Measurements from ENCODE around the gene SRPK3.

SRPK3 gene

GRCh38 chrX:153827016-153827415 lies 46.2 kb downstream of the SRPK3 start:
- peaks cover 16% of the 10 kb centered on the region for H3K27me3 ChIP-seq (ENCODE audit: insufficient read depth, low read length)

GRCh38 chrX:153827903-153828302 lies 47.1 kb downstream of the SRPK3 start:
- no peak overlapping the region for H3K27ac ChIP-seq (ENCODE audit: low read length)
- no peaks in the 10 kb centered on the region for H3K9me3 ChIP-seq (ENCODE audit: insufficient read depth, low read depth, low read length)
- peak overlapping the region; percentile 80; the same call in 1 of the 2 replicates for H3K4me3 ChIP-seq (ENCODE audit: low read length)
- peaks cover 20% of the 10 kb centered on the region for H3K27me3 ChIP-seq (ENCODE audit: insufficient read depth, low read length)
- H3K4me1 ChIP-seq (ENCODE audit: insufficient read depth, low read length): peaks cover 19% of the 10 kb centered on the region
- no peaks in the 10 kb centered on the region; the same call in 1 of the 2 replicates for H3K36me3 ChIP-seq (ENCODE audit: insufficient read depth, low read depth, low read length)
- H3K9ac ChIP-seq (ENCODE audit: low read depth, low read length): peak overlapping the region; percentile 75; the same call in 1 of the 2 replicates

More at GRCh38 chrX:153827016-153827415, 46.2 kb downstream of the SRPK3 start:
- H3K36me3 ChIP-seq (ENCODE audit: insufficient read depth, low read depth, low read length): no peaks in the 10 kb centered on the region; the same call in 1 of the 2 replicates
- peak overlapping the region; percentile 75; the same call in 1 of the 2 replicates for H3K9ac ChIP-seq (ENCODE audit: low read depth, low read length)
- peaks cover 25% of the 10 kb centered on the region for H3K4me1 ChIP-seq (ENCODE audit: insufficient read depth, low read length)
- no peak overlapping the region for H3K27ac ChIP-seq (ENCODE audit: low read length)
- no peaks in the 10 kb centered on the region for H3K9me3 ChIP-seq (ENCODE audit: insufficient read depth, low read depth, low read length)
- H3K4me3 ChIP-seq (ENCODE audit: low read length): peak overlapping the region; percentile 80; the same call in 1 of the 2 replicates

GRCh38 chrX:153828308-153828707 lies 47.5 kb downstream of the SRPK3 start:
- Histone ChIP-seq H3K27me3 (ENCODE audit: insufficient read depth, low read length) (peaks cover 20% of the 10 kb centered on the region), H3K4me3 (ENCODE audit: low read length) (peak overlapping the region; percentile 80), H3K9me3 (ENCODE audit: insufficient read depth, low read depth, low read length) (no peaks in the 10 kb centered on the region), H3K36me3 (ENCODE audit: insufficient read depth, low read depth, low read length) (no peaks in the 10 kb centered on the region; the same call in 1 of the 2 replicates), H3K4me1 (ENCODE audit: insufficient read depth, low read length) (peaks cover 19% of the 10 kb centered on the region), H3K9ac (ENCODE audit: low read depth, low read length) (peak overlapping the region; percentile 75; the same call in 1 of the 2 replicates), H3K27ac (ENCODE audit: low read length) (no peak overlapping the region)

GRCh38 chrX:153828723-153829548 lies 48.1 kb downstream of the SRPK3 start:
- Histone ChIP-seq H3K27me3 (ENCODE audit: insufficient read depth, low read length) (peaks cover 20% of the 10 kb centered on the region), H3K27ac (ENCODE audit: low read length) (no peak overlapping the region), H3K9ac (ENCODE audit: low read depth, low read length) (peak overlapping the region; percentile 75; the same call in 1 of the 2 replicates), H3K4me3 (ENCODE audit: low read length) (peak overlapping the region; percentile 80), H3K9me3 (ENCODE audit: insufficient read depth, low read depth, low read length) (no peaks in the 10 kb centered on the region), H3K4me1 (ENCODE audit: insufficient read depth, low read length) (peaks cover 19% of the 10 kb centered on the region), H3K36me3 (ENCODE audit: insufficient read depth, low read depth, low read length) (no peaks in the 10 kb centered on the region; the same call in 1 of the 2 replicates)

- H3K9me3 ChIP-seq (ENCODE audit: insufficient read depth, low read depth, low read length): no peaks in the 10 kb centered on the region
- H3K4me1 ChIP-seq (ENCODE audit: insufficient read depth, low read length): peaks cover 19% of the 10 kb centered on the region
- peaks cover 20% of the 10 kb centered on the region for H3K27me3 ChIP-seq (ENCODE audit: insufficient read depth, low read length)
- peak overlapping the region; percentile 80; the same call in 1 of the 2 replicates for H3K4me3 ChIP-seq (ENCODE audit: low read length)
- H3K9ac ChIP-seq (ENCODE audit: low read depth, low read length): peak overlapping the region; percentile 58; the same call in 1 of the 2 replicates
- no peaks in the 10 kb centered on the region; the same call in 1 of the 2 replicates for H3K36me3 ChIP-seq (ENCODE audit: insufficient read depth, low read depth, low read length)
- no peak overlapping the region for H3K27ac ChIP-seq (ENCODE audit: low read length)
Observed at GRCh38 chrX:153829549-153829798, 48.6 kb downstream of the SRPK3 start.

- H3K4me1 ChIP-seq (ENCODE audit: insufficient read depth, low read length): peaks cover 19% of the 10 kb centered on the region
- H3K27ac ChIP-seq (ENCODE audit: low read length): no peak within 1 kb of the TSS
- H3K9ac ChIP-seq (ENCODE audit: low read depth, low read length): peak within 1 kb of the TSS; percentile 58; the same call in 1 of the 2 replicates
- H3K9me3 ChIP-seq (ENCODE audit: insufficient read depth, low read depth, low read length): no peaks in the 10 kb centered on the region
- peaks cover 20% of the 10 kb centered on the region for H3K27me3 ChIP-seq (ENCODE audit: insufficient read depth, low read length)
- peak within 1 kb of the TSS; percentile 80 for H3K4me3 ChIP-seq (ENCODE audit: low read length)
- H3K36me3 ChIP-seq (ENCODE audit: insufficient read depth, low read depth, low read length): no peaks in the 10 kb centered on the region; the same call in 1 of the 2 replicates
Observed at GRCh38 chrX:153829799-153830639, 49.2 kb downstream of the SRPK3 start, which contains the start of gene PDZD4. TSS of gene PDZD4 (minus strand) at chrX:153830544. CDS start at chrX:153830298, 246 bp downstream.

- peaks cover 20% of the 10 kb centered on the region for H3K27me3 ChIP-seq (ENCODE audit: insufficient read depth, low read length)
- no peaks in the 10 kb centered on the region for H3K9me3 ChIP-seq (ENCODE audit: insufficient read depth, low read depth, low read length)
Observed at GRCh38 chrX:153830640-153831428, 50.0 kb downstream of the SRPK3 start.

GRCh38 chrX:153831429-153832150 lies 50.7 kb downstream of the SRPK3 start:
- Histone ChIP-seq H3K36me3 (ENCODE audit: insufficient read depth, low read depth, low read length) (no peaks in the 10 kb centered on the region; the same call in 1 of the 2 replicates), H3K27ac (ENCODE audit: low read length) (no peak overlapping the region), H3K4me3 (ENCODE audit: low read length) (peak overlapping the region; percentile 64; the same call in 1 of the 2 replicates), H3K9ac (ENCODE audit: low read depth, low read length) (no peak overlapping the region; the same call in 1 of the 2 replicates), H3K9me3 (ENCODE audit: insufficient read depth, low read depth, low read length) (no peaks in the 10 kb centered on the region), H3K27me3 (ENCODE audit: insufficient read depth, low read length) (peaks cover 20% of the 10 kb centered on the region), H3K4me1 (ENCODE audit: insufficient read depth, low read length) (peaks cover 11% of the 10 kb centered on the region)

More at GRCh38 chrX:153830640-153831428, 50.0 kb downstream of the SRPK3 start:
- H3K9ac ChIP-seq (ENCODE audit: low read depth, low read length): no peak overlapping the region; the same call in 1 of the 2 replicates
- H3K36me3 ChIP-seq (ENCODE audit: insufficient read depth, low read depth, low read length): no peaks in the 10 kb centered on the region; the same call in 1 of the 2 replicates
- H3K4me1 ChIP-seq (ENCODE audit: insufficient read depth, low read length): peaks cover 12% of the 10 kb centered on the region
- peak overlapping the region; percentile 64; the same call in 1 of the 2 replicates for H3K4me3 ChIP-seq (ENCODE audit: low read length)
- H3K27ac ChIP-seq (ENCODE audit: low read length): no peak overlapping the region

GRCh38 chrX:153832728-153833127 lies 51.9 kb downstream of the SRPK3 start:
- Histone ChIP-seq H3K4me1 (ENCODE audit: insufficient read depth, low read length) (peaks cover 1% of the 10 kb centered on the region; the same call in 1 of the 2 replicates), H3K27me3 (ENCODE audit: insufficient read depth, low read length) (peaks cover 20% of the 10 kb centered on the region), H3K9ac (ENCODE audit: low read depth, low read length) (no peak overlapping the region), H3K9me3 (ENCODE audit: insufficient read depth, low read depth, low read length) (no peaks in the 10 kb centered on the region), H3K36me3 (ENCODE audit: insufficient read depth, low read depth, low read length) (no peaks in the 10 kb centered on the region; the same call in 1 of the 2 replicates), H3K4me3 (ENCODE audit: low read length) (no peak overlapping the region), H3K27ac (ENCODE audit: low read length) (no peak overlapping the region)

Data from iPS-20b (cell line).